ENCODE measurements around the gene RSPH10B.
"Not testable (repeated sequence)": the region's sequence is repeated elsewhere in the genome, so short reads cannot be mapped to it uniquely, and the experiment has no call there.

DNA sequence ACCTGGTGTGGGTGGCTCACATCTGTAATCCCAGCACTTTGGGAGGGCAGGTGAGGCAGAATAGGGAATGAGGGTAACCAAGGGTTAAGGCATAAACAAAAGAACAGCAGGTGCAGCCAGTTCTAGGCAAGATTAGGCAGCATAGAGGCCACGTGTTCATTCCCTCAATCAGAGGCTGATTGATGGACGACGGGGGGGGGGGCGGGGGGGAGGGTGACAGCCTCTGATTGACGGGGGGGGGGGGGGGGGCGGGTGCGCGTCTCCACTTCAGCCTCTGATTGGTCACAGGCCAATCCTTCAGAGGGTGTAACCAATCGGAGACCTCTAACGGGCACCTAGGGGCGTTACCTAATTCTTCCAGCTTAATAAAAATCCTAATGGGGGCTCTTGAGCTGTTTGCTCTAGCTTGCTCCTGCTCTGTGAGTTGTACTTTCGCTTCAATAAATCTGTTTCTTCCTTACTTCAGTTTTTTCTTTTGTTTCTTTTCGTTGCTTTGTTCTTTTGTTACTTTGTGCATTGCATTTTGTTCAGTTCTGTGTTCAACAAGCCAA lies 73.0 kb downstream of the RSPH10B start:
- TF ChIP-seq, protein P1, sequence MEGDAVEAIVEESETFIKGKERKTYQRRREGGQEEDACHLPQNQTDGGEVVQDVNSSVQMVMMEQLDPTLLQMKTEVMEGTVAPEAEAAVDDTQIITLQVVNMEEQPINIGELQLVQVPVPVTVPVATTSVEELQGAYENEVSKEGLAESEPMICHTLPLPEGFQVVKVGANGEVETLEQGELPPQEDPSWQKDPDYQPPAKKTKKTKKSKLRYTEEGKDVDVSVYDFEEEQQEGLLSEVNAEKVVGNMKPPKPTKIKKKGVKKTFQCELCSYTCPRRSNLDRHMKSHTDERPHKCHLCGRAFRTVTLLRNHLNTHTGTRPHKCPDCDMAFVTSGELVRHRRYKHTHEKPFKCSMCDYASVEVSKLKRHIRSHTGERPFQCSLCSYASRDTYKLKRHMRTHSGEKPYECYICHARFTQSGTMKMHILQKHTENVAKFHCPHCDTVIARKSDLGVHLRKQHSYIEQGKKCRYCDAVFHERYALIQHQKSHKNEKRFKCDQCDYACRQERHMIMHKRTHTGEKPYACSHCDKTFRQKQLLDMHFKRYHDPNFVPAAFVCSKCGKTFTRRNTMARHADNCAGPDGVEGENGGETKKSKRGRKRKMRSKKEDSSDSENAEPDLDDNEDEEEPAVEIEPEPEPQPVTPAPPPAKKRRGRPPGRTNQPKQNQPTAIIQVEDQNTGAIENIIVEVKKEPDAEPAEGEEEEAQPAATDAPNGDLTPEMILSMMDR (IDR thresholded peaks at IDR 0.05): not testable (repeated sequence)
- not testable (repeated sequence) for TF ChIP-seq POLR2A (IDR thresholded peaks at IDR 0.05)
